ENCODE data around the gene SGK1.

SGK1 gene

GRCh38 chr6:134134654-134135053 is 183.3 kb downstream of the SGK1 start:
- no peak for DNase-seq (ENCODE audit: extremely low spot score)
- POLR2A ChIA-PET, result no interaction called here
- no peak for TF ChIP-seq SP1 (IDR thresholded peaks at IDR 0.05)
- no peak for TF ChIP-seq HDGF (IDR thresholded peaks at IDR 0.05; ENCODE audit: borderline replicate concordance)
- no peak for TF ChIP-seq TARDBP (IDR thresholded peaks at IDR 0.05)
- TF ChIP-seq ZNF384 (IDR thresholded peaks at IDR 0.05), result no peak
- TF ChIP-seq NFRKB (IDR thresholded peaks at IDR 0.05), result no peak
- TF ChIP-seq ARNT (IDR thresholded peaks at IDR 0.05), result no peak
- no peak for TF ChIP-seq SUZ12 (IDR thresholded peaks at IDR 0.05)
- TF ChIP-seq PKNOX1 (IDR thresholded peaks at IDR 0.05), result no peak
- TF ChIP-seq FOXM1 (IDR thresholded peaks at IDR 0.05; ENCODE audit: borderline replicate concordance), result no peak
- TF ChIP-seq FOXK2 (IDR thresholded peaks at IDR 0.05), result no peak
- TF ChIP-seq FOXA1 (IDR thresholded peaks at IDR 0.05), result no peak
- TF ChIP-seq L3MBTL2 (conservative IDR thresholded peaks at IDR 0.05), result no peak
- no peak for TF ChIP-seq ELF4 (IDR thresholded peaks at IDR 0.05)
- no peak for TF ChIP-seq CTBP1 (IDR thresholded peaks at IDR 0.05; ENCODE audit: borderline replicate concordance)
- TF ChIP-seq LEF1 (IDR thresholded peaks at IDR 0.05; ENCODE audit: borderline replicate concordance), result no peak
- TF ChIP-seq BHLHE40 (IDR thresholded peaks at IDR 0.05; ENCODE audit: borderline replicate concordance), result no peak
- CTCF ChIA-PET, result interaction anchor here (1.7 kb wide), 1 partner anchor 10 kb away, joined by 5 read pairs; no protein-coding TSS in a partner anchor

GRCh38 chr6:134132494-134133141 is 185.3 kb downstream of the SGK1 start:
- ChIA-PET POLR2A (no interaction called here), CTCF (interaction anchor here (1.2 kb wide), 1 partner anchor 209 kb away, joined by 3 read pairs; no protein-coding TSS in a partner anchor)
- no peak for DNase-seq (ENCODE audit: extremely low spot score)
- TF ChIP-seq PKNOX1 (IDR thresholded peaks at IDR 0.05), result no peak
- no peak for TF ChIP-seq ELF4 (IDR thresholded peaks at IDR 0.05)
- no peak for TF ChIP-seq SP1 (IDR thresholded peaks at IDR 0.05)
- no peak for TF ChIP-seq HDGF (IDR thresholded peaks at IDR 0.05; ENCODE audit: borderline replicate concordance)
- TF ChIP-seq FOXK2 (IDR thresholded peaks at IDR 0.05), result no peak
- TF ChIP-seq ZNF384 (IDR thresholded peaks at IDR 0.05), result peak; percentile 61
- no peak for TF ChIP-seq L3MBTL2 (conservative IDR thresholded peaks at IDR 0.05)

GRCh38 chr6:134131530-134132139 is 186.3 kb downstream of the SGK1 start:
- TF ChIP-seq ELF4 (IDR thresholded peaks at IDR 0.05) (no peak), FOXM1 (IDR thresholded peaks at IDR 0.05; ENCODE audit: borderline replicate concordance) (no peak)
- DNase-seq (ENCODE audit: extremely low spot score), result no peak
- ChIA-PET CTCF (no interaction called here), POLR2A (no interaction called here)

- ChIA-PET CTCF (no interaction called here), POLR2A (no interaction called here)
- no peak for TF ChIP-seq NFRKB (IDR thresholded peaks at IDR 0.05)
- no peak for TF ChIP-seq L3MBTL2 (conservative IDR thresholded peaks at IDR 0.05)
- TF ChIP-seq ELF4 (IDR thresholded peaks at IDR 0.05), result no peak
- TF ChIP-seq SUZ12 (IDR thresholded peaks at IDR 0.05), result no peak
- no peak for DNase-seq (ENCODE audit: extremely low spot score)
These were observed 189.8 kb downstream of the SGK1 start for GRCh38 chr6:134128146-134128545.

- ChIA-PET POLR2A (no interaction called here), CTCF (interaction anchor here (0.5 to 1.9 kb wide), 18 partner anchors 11 to 817 kb away, joined by 3 to 8 read pairs (median 4); no protein-coding TSS in a partner anchor)
- DNase-seq (ENCODE audit: extremely low spot score), result peak; percentile 32
- TF ChIP-seq SUZ12 (IDR thresholded peaks at IDR 0.05) (no peak), PKNOX1 (IDR thresholded peaks at IDR 0.05) (no peak), ZNF384 (IDR thresholded peaks at IDR 0.05) (no peak), L3MBTL2 (conservative IDR thresholded peaks at IDR 0.05) (no peak), HDGF (IDR thresholded peaks at IDR 0.05; ENCODE audit: borderline replicate concordance) (no peak), BHLHE40 (IDR thresholded peaks at IDR 0.05; ENCODE audit: borderline replicate concordance) (no peak), TARDBP (IDR thresholded peaks at IDR 0.05) (no peak), ELF4 (IDR thresholded peaks at IDR 0.05) (no peak), CTBP1 (IDR thresholded peaks at IDR 0.05; ENCODE audit: borderline replicate concordance) (no peak), LEF1 (IDR thresholded peaks at IDR 0.05; ENCODE audit: borderline replicate concordance) (no peak), SP1 (IDR thresholded peaks at IDR 0.05) (no peak), NFRKB (IDR thresholded peaks at IDR 0.05) (no peak), FOXM1 (IDR thresholded peaks at IDR 0.05; ENCODE audit: borderline replicate concordance) (no peak), ARNT (IDR thresholded peaks at IDR 0.05) (no peak), FOXA1 (IDR thresholded peaks at IDR 0.05) (no peak), FOXK2 (IDR thresholded peaks at IDR 0.05) (no peak)
These were observed 194.2 kb downstream of the SGK1 start for GRCh38 chr6:134123666-134124208.

- DNase-seq (ENCODE audit: extremely low spot score), result no peak
- ChIA-PET CTCF (interaction anchor here (1.4 to 1.7 kb wide), 4 partner anchors 15 to 199 kb away, joined by 3 to 5 read pairs (median 4); no protein-coding TSS in a partner anchor), POLR2A (no interaction called here)
- TF ChIP-seq LEF1 (IDR thresholded peaks at IDR 0.05; ENCODE audit: borderline replicate concordance) (no peak), TARDBP (IDR thresholded peaks at IDR 0.05) (no peak), ARNT (IDR thresholded peaks at IDR 0.05) (no peak), FOXA1 (IDR thresholded peaks at IDR 0.05) (no peak), NFRKB (IDR thresholded peaks at IDR 0.05) (no peak), FOXK2 (IDR thresholded peaks at IDR 0.05) (no peak), L3MBTL2 (conservative IDR thresholded peaks at IDR 0.05) (no peak), ZNF384 (IDR thresholded peaks at IDR 0.05) (no peak), FOXM1 (IDR thresholded peaks at IDR 0.05; ENCODE audit: borderline replicate concordance) (no peak), PKNOX1 (IDR thresholded peaks at IDR 0.05) (no peak), CTBP1 (IDR thresholded peaks at IDR 0.05; ENCODE audit: borderline replicate concordance) (no peak), SUZ12 (IDR thresholded peaks at IDR 0.05) (no peak), BHLHE40 (IDR thresholded peaks at IDR 0.05; ENCODE audit: borderline replicate concordance) (no peak), HDGF (IDR thresholded peaks at IDR 0.05; ENCODE audit: borderline replicate concordance) (no peak), SP1 (IDR thresholded peaks at IDR 0.05) (no peak), ELF4 (IDR thresholded peaks at IDR 0.05) (no peak)
These were observed 195.1 kb downstream of the SGK1 start for GRCh38 chr6:134122775-134123174.

Data from HEK293T (cell line).